ENCODE measurements around the gene AGAP2. TPM values are rescaled to one million over a fixed set of nuclear protein-coding genes. Genes with fewer than 3 reads are reported as not detected.

AGAP2 gene
- total RNA-seq, 4 donors from 2014 or later: 1.1 to 5.7 (median 2.5) TPM

Other genes starting within 250 kb of the AGAP2 start
- 10 to 100 TPM; 35.2 to 49.2 (median 42.1) TPM for gene DDIT3, start 218.2 kb downstream of the AGAP2 start, total RNA-seq
- gene MBD6, start 215.9 kb downstream of the AGAP2 start, total RNA-seq: 10 to 100 TPM; 23.0 to 49.2 (median 40.9) TPM
- 100 to 1,000 TPM in 3 of 4 donors, 10 to 100 TPM in 1; 92.9 to 138 (median 130) TPM for gene DCTN2, start 191.6 kb downstream of the AGAP2 start, total RNA-seq
- 1 to 10 TPM; 1.9 to 4.8 (median 2.9) TPM for gene KIF5A, start 188.7 kb downstream of the AGAP2 start, total RNA-seq
- gene PIP4K2C, start 147.6 kb downstream of the AGAP2 start, total RNA-seq: 10 to 100 TPM; 29.5 to 67.7 (median 35.9) TPM
- 10 to 100 TPM; 19.0 to 33.1 (median 28.1) TPM for gene DTX3, start 133.9 kb downstream of the AGAP2 start, total RNA-seq
- gene ARHGEF25, start 127.3 kb downstream of the AGAP2 start, total RNA-seq: 10 to 100 TPM; 31.2 to 91.2 (median 48.8) TPM
- gene B4GALNT1, start 105.5 kb downstream of the AGAP2 start, total RNA-seq: 10 to 100 TPM; 14.5 to 43.8 (median 16.8) TPM
- gene OS9, start 44.6 kb downstream of the AGAP2 start, total RNA-seq: 100 to 1,000 TPM; 185 to 288 (median 224) TPM
- gene TSPAN31, start 6.3 kb upstream of the AGAP2 start, total RNA-seq: 100 to 1,000 TPM in 1 of 4 donors, 10 to 100 TPM in 3; 47.1 to 115 (median 80.1) TPM
- gene CDK4, start 13.6 kb upstream of the AGAP2 start, total RNA-seq: 100 to 1,000 TPM in 2 of 4 donors, 10 to 100 TPM in 2; 79.1 to 156 (median 99.0) TPM
- 10 to 100 TPM in 2 of 4 donors, 1 to 10 TPM in 2; 4.2 to 19.8 (median 10.4) TPM for gene MARCHF9, start 16.4 kb upstream of the AGAP2 start, total RNA-seq
- gene CYP27B1, start 28.3 kb upstream of the AGAP2 start, total RNA-seq: 1 to 10 TPM in 1 of 4 donors, not detected in 3; 3.0 TPM
- 10 to 100 TPM in 2 of 4 donors, 1 to 10 TPM in 2; 6.5 to 17.7 (median 10.1) TPM for gene METTL1, start 33.4 kb upstream of the AGAP2 start, total RNA-seq
- 10 to 100 TPM in 2 of 4 donors, 1 to 10 TPM in 2; 8.0 to 16.3 (median 9.6) TPM for gene EEF1AKMT3, start 33.9 kb upstream of the AGAP2 start, total RNA-seq
- gene TSFM, start 44.0 kb upstream of the AGAP2 start, total RNA-seq: 10 to 100 TPM; 13.5 to 23.2 (median 22.4) TPM
- 1 to 10 TPM; 2.3 to 4.2 (median 3.3) TPM for gene AVIL, start 80.0 kb upstream of the AGAP2 start, total RNA-seq
- 100 to 1,000 TPM; 117 to 141 (median 123) TPM for gene CTDSP2, start 108.0 kb upstream of the AGAP2 start, total RNA-seq
- 10 to 100 TPM in 2 of 4 donors, 1 to 10 TPM in 2; 2.2 to 20.7 (median 8.0) TPM for gene ATP23, start 202.8 kb upstream of the AGAP2 start, total RNA-seq

Data from tibial nerve (tissue), 4 donors.